ENCODE data around the gene VPS13C. TPM values are rescaled to one million over a fixed set of nuclear protein-coding genes. Genes with fewer than 3 reads are reported as not detected.

Gene VPS13C
- total and polyA plus RNA-seq, 2 experiments from 2014 or later = 10.2 to 20.5 TPM

GRCh38 chr15:61820212-61820611 lies 240.0 kb downstream of the VPS13C start (continued):
- no peak for TF ChIP-seq ZNF462 (CRISPR knock-in tag; IDR thresholded peaks at IDR 0.05)
- no peak for TF ChIP-seq CTCF (conservative IDR thresholded peaks at IDR 0.05; ENCODE audit: low read depth in 2 of 2)
- TF ChIP-seq JUNB (IDR thresholded peaks at IDR 0.05; ENCODE audit: unreplicated experiment) = no peak
- no peak for TF ChIP-seq EZH2 (IDR thresholded peaks at IDR 0.05; ENCODE audit: low read depth, unreplicated experiment)
- no peak for TF ChIP-seq REST (IDR thresholded peaks at IDR 0.05; ENCODE audit: unreplicated experiment)
- no peak for TF ChIP-seq STAT1 (IDR thresholded peaks at IDR 0.05; ENCODE audit: unreplicated experiment)
- no peak for TF ChIP-seq ETS1 (IDR thresholded peaks at IDR 0.05)

Data from GM23338 (cell line).